Kasumi-1 (cell line): ENCODE data around the gene INSYN2B.

Experiments
- DNase-seq, 2 experiments: peaks; one replicate each; lab custom pipeline; 2025; lab: John Stamatoyannopoulos, UW

The INSYN2B gene

DNA sequence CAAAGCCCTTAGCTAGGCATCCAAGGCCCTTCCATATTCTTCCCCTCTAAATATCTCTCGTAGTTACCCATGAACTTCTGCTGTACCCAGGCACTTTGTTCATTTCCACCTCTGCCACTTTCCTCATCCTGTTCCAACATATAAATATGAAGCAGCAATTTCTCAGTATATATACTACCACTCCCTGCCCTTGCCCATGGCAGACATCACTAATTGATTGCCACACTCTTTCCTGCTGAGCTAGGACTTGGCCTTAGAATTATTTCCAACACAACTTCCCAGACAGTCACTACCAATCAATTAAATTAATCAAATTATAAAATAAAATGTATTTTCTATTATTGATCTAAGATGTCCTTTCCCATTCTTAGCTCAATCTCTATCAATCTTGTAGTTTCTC, 8.5 kb downstream of the INSYN2B start:
- no peak for DNase-seq

GRCh38 chr5:169970911-169971765, 9.2 kb downstream of the INSYN2B start:
- no peak for DNase-seq

DNA sequence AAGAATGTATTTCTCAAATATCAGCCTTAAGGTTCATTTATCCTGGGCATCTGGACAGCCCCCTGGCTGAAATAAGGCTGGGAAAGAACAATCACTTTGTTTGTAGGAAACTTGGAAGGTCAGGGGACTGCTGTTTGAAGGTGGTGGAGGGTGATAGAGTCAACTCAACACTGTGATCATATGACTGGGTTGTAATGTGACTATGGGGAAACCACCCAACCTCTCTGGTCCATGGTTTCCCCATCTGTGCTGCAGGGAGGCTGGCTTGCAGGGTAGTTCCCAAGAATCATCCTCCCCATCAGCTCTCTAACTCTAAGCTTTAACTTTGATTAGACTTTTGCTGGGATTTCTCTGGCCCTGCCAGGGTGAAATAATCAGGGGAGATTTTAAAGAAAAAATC, 10.0 kb downstream of the INSYN2B start:
- DNase-seq: no peak

DNA sequence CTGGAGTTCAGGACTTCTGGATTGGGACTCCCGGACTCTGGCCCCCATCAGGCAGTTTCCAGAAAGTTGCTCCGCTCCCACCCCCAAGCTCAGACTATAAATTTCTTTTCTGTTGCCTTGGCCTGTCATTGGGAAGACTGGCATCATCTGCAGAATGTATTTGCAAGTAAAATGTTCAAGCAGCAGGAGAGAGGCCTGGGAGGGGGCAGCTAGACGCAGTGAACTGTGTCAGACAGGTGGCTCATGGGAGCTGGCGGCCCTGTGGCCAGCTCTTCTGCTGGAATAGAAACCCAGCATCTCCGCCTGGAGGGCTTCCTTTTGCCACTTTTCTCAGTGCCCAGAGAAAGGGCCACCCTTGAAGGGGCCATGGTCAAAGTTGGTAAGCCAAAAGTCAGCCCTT, 16.0 kb downstream of the INSYN2B start:
- DNase-seq: no peak

GRCh38 chr5:169960659-169961058, 19.6 kb downstream of the INSYN2B start:
- no peak for DNase-seq

GRCh38 chr5:169958278-169958677, 22.0 kb downstream of the INSYN2B start:
- no peak for DNase-seq

DNA sequence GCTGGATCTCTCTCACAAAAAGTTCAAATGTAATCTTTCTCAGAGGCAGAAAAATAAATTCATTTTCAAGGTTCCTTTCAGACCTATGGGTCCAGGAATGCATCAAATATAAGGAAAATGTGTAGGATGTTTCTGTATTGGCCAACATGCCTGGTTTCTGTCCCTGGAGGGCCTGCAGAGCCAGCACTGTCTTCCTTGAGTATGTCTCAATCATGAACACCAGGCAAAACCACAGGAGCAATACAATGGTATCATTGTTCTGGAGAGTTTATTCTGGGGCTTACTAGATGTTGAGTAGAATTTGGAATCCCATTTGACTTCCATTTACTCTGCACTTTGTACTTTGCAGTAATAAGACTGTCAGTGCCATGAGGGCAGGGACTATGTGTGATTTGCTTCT, 23.5 kb downstream of the INSYN2B start:
- DNase-seq: no peak

GRCh38 chr5:169956126-169956525, 24.2 kb downstream of the INSYN2B start:
- no peak for DNase-seq

DNA sequence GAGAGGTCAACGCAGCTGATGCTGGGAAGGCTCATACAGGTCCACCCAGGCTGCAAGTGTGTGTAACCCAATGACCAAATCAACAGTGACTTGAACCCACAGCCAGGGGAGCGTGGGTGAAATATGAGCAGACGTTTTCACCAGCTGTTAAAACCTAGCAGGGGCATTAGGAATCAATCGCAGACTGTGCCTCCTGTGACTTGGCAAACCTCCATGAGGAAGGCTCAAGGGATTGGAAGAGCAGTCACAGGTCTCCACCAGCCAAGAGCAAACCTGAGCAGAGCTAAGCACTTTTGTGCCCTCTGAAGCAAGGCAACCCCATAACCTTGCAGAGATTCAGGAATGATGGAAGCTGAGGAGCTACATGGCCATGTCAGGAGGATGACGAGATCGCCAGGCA, 25.5 kb downstream of the INSYN2B start:
- no peak for DNase-seq

DNA sequence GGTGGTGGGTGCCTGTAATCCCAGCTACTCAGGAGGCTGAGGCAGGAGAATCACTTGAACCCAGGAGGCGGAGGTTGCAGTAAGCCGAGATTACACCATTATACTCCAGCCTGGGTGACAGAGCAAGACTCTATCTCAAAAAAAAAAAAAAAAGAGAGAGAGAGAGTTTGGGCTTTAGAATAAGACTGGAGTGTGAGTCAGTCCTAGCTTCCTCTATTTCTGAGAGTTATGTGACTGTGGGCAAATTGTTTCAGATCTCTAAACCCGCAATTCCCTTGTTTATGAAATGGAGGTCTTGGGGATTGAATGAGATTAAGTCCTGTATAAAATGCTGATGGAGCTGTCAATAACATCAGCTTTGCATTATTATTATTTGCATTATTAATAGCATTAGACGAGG, 27.1 kb downstream of the INSYN2B start:
- peak; percentile 67 to 80 for DNase-seq

- DNase-seq: no peak
Observed at GRCh38 chr5:169950333-169950732, 30.0 kb downstream of the INSYN2B start.

DNA sequence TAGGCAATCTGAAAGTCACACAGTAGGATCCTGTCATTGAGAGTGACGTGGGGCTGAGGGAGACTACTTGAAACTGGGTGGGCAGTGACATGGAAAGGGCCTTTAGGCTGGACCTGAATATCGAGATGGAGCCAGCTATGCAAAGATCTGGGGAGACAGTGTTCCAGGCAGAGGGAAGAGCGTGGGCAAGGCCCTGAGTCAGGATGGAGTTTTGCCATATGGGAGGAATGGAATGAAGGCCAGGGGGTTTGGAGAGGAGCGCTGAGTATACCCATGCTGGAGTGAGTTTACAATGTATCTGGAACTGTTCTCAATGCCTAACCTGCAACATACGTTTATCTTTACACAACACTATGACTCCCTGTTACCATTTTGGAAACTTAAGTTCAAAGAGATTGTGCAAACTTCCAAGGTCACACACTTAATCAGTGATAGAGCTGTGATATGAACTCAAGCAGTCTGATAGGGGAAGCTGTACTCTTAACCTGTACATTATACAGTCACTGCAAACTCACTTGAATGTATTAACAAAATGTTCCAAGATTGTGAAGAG, 33.5 kb downstream of the INSYN2B start:
- DNase-seq: no peak

DNA sequence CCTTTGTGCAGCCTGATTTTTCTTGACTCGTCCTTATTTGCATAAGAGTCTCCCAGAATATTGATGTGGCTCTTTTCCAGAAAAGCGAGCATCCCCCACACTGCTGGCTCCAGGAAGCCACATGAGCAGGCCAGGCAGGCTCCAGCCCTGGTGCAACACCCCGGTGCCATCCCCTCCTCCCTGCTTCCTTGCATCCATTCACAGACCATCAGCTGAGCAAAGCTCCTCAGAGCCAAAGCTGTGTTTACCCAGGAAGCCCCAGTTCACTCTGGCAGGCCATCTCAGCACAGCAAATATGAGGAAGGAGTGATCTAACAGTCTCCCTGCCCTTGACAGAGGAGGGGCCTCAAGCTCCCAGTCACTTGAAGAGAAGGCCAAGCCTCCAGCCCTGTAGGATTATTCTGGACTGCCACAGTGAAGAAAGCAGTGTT, 34.4 kb downstream of the INSYN2B start:
- peak; percentile 73 to 77 for DNase-seq

DNA sequence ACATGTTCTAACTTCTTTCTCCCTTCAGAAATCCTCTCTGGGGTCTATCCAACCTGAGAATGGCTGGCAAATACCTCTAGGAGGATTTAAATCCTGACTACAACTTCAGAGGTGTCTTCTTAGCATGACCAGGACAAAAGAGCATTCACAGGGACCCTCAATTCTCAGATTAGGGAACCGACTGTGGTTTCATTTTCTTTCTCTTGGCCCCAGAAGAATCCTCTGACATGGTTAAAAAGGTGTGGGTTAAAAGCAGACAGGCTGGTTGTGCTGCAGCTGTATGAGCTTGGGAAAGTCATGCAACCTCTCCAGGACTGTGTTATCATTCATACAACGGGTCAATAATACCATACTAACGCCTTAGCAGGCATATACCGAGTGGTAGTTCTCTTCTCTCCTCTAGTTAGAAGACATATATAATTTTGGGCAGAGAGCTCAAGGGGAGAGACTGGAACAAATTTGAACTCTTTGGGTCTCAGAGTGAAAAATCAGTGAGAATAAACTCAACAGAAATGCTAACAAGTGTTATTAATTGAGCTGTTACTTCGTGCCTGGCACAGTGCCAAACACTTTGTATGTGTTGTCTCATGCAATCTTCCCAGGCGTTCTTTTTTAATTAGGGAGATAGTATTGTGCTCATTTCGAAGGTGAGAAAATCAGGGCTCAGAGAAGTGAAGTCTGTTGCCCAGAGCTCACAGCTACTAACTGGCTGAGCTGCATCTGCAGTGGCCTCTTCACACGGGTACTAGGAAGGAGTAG, 35.2 kb downstream of the INSYN2B start:
- no peak for DNase-seq

- no peak for DNase-seq
Observed at GRCh38 chr5:169944115-169944514, 36.2 kb downstream of the INSYN2B start.

DNA sequence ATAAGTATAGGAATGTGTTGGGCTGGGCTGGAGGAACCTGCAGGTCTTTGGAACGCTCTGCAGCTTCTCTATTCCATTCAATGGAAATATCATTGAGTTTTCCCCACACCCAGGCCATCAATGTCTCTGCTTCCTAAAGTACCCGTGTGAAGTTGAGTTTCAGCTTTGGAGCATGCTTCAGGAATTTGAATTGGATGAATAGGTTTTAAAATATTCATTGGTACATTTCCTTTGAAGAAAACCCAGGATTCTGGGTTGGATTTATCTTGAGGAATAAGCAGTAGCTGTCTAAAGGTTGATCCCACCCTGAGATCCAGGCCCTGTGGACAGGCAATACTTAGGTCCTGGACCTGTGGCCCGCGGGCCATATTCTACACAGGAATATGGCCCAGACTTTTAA, 37.3 kb downstream of the INSYN2B start:
- no peak for DNase-seq

GRCh38 chr5:169942181-169942580, 38.1 kb downstream of the INSYN2B start:
- no peak for DNase-seq

GRCh38 chr5:169941542-169941941, 38.8 kb downstream of the INSYN2B start:
- DNase-seq: no peak

GRCh38 chr5:169939731-169940130, 40.6 kb downstream of the INSYN2B start:
- no peak for DNase-seq

- no peak for DNase-seq
Observed at GRCh38 chr5:169938439-169938838, 41.9 kb downstream of the INSYN2B start.

- no peak for DNase-seq
Observed at GRCh38 chr5:169935762-169936161, 44.5 kb downstream of the INSYN2B start.

GRCh38 chr5:169934990-169935389, 45.3 kb downstream of the INSYN2B start:
- no peak for DNase-seq

- no peak for DNase-seq
Observed at GRCh38 chr5:169933616-169934015, 46.7 kb downstream of the INSYN2B start.
